ENCODE measurements around the gene MSI1.
"Not testable (repeated sequence)": the region's sequence is repeated elsewhere in the genome, so short reads cannot be mapped to it uniquely, and the experiment has no call there.

The MSI1 gene

DNA sequence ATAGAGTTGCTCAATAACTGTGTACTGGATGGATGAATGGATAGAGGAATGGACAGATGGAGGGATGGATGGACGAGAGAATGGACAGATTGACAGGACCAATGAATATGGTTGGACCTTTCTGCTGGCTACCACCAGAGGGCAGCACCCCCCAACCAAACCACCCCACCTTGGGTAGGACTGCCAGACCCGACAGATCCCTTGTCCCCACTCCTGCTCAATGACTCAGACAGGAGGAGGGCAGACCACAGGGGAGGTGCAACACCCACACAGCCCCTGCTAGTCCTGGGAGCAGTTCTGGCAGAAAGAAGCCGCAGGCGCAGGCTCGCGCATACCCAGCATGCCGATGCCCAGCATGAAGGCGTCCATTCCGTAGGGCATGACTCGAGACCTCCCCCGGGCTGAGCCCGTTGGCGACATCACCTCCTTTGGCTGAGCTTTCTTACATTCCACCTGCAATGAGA, 12.4 kb downstream of the MSI1 start:
- DNase-seq (ENCODE audit: low read depth in 2 of 2): peak; percentile 60 to 78

GRCh38 chr12:120353556-120354317, 15.2 kb downstream of the MSI1 start:
- no peak for DNase-seq (ENCODE audit: low read depth in 2 of 2)

GRCh38 chr12:120353136-120353535, 15.8 kb downstream of the MSI1 start:
- no peak for DNase-seq (ENCODE audit: low read depth in 2 of 2)

GRCh38 chr12:120352117-120352516, 16.8 kb downstream of the MSI1 start:
- DNase-seq (ENCODE audit: low read depth in 2 of 2): no peak

GRCh38 chr12:120350576-120351350, 18.2 kb downstream of the MSI1 start:
- DNase-seq (ENCODE audit: low read depth in 2 of 2): no peak

DNA sequence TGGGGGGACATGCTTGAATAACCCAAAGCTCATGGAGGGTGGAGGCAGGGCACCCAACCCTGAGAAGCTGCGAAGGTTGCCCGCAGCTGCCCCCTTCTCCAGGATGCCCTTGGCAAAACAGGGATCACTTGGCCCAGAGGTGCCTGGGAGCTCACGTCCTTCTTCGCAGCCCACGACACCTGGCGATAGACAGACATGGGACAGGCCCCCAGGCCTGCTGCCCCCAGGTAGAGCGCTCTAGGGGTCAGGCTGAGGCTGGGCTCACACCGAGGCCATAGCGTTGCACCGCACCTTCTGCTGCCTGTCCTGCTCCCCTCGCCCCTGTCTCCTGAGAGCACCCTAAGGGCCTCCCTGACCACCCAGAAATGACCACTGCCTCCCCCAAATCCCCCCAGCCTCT, 21.2 kb downstream of the MSI1 start:
- DNase-seq (ENCODE audit: low read depth in 2 of 2): no peak

- no peak for DNase-seq (ENCODE audit: low read depth in 2 of 2)
Measured at GRCh38 chr12:120346681-120347080, 22.3 kb downstream of the MSI1 start.

GRCh38 chr12:120346031-120346430, 22.9 kb downstream of the MSI1 start:
- DNase-seq (ENCODE audit: low read depth in 2 of 2): no peak

GRCh38 chr12:120343692-120344091, 25.3 kb downstream of the MSI1 start:
- DNase-seq (ENCODE audit: low read depth in 2 of 2): no peak

GRCh38 chr12:120343039-120343537, 25.9 kb downstream of the MSI1 start:
- no peak for DNase-seq (ENCODE audit: low read depth in 2 of 2)

DNA sequence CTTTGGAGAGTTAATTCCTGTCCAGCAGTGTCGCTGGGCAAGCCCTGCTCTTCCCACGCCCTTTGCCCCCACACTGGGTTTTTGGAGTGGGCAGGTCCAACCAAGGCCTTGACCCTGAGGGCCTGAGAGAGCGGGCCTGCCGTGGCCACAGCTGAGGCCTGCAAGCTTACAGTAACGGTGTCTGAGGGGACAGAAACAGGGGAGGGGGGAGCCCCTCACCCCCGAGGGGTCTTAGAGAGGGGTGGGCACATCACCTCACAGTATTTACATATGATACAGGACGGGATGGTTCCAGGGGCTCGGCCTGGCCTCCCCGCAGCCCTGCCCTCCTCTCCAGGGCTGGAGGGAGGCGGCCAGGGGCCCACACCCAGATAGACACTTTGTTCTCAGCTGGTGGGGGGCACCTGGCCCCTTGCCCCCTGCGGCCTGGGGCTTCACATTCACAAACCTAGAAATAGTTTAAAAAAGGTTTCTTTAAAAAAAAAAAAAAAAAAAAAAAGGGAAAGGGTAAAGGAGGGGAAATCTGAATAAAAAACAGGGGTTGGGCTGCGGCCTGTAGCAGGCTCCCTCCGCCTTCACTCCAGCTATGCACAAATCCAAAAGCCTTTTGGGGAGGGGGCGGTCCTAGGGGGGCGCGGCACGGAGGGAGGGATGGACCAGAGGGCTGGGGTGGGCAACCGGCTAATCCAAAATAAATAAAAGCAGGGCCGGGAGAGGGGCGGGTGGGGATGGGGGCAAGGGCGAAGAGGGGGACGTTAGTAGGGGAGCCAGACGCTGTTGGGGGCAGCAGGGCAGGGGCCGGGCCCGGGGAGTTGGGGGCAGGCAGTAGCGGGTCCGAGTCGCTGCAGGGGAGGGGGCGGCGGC, 26.6 kb downstream of the MSI1 start:
- DNase-seq (ENCODE audit: low read depth in 2 of 2): no peak

DNA sequence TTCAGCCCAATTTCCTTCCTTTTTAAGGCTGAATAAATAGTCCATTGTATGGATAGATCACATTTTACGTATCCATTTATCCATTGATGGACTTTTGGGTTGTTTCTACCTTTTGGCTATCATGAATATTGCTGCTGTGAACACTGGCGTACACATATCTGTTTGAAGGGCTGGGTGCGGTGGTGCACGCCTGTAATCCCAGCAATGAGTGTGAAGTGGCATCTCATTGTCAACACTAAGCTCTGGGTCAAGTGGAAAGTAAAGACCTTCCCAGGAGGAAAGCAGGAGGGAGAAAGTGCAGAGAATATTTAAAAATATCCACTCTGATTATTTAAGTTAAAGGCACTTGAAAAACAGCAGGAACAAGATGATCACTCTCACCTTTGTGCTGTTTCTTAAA, 29.7 kb downstream of the MSI1 start:
- DNase-seq (ENCODE audit: low read depth in 2 of 2): no peak

GRCh38 chr12:120337730-120338129, 31.2 kb downstream of the MSI1 start:
- DNase-seq (ENCODE audit: low read depth in 2 of 2): no peak

DNA sequence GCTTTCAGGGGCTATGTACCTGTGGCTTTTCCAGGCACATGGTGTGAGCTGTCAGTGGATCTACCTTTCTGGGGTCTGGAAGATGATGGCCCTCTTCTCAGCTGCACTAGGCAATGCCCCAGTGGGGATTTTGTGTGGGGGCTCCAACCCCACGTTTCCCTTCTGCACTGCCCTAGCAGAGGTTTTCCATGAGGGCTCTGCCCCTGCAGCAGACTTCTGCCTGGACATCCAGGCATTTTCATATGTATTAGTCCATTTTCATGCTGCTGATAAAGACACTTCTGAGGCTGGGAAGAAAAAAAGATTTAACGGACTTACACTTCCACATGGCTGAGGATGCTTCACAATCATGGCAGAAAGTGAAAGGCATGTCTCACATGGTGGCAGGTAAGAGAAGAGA, 32.6 kb downstream of the MSI1 start:
- not testable (repeated sequence) for DNase-seq (ENCODE audit: low read depth in 2 of 2)

DNA sequence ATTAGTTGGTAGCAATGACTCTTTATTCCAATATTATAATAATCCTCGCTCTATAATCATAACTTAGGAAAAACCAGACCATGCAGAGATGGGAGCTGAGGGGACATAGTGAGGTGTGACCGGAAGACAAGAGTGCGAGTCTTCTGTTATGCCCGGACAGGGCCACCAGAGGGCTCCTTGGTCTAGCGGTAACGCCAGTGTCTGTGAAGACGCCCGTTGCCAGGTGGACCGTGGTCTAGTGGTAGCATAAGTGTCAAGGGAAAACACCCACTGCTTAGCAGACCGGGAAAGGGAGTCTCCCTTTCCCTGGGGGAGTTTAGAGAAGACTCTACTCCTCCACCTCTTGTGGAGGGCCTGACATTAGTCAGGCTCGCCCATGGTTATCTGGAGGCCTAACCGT, 33.5 kb downstream of the MSI1 start:
- DNase-seq (ENCODE audit: low read depth in 2 of 2): peak in 1 of 2 experiments; percentile 41

GRCh38 chr12:120332523-120332922, 36.4 kb downstream of the MSI1 start:
- DNase-seq (ENCODE audit: low read depth in 2 of 2): no peak

GRCh38 chr12:120332041-120332440, 36.9 kb downstream of the MSI1 start:
- DNase-seq (ENCODE audit: low read depth in 2 of 2): no peak

GRCh38 chr12:120331390-120331789, 37.6 kb downstream of the MSI1 start:
- no peak for DNase-seq (ENCODE audit: low read depth in 2 of 2)

DNA sequence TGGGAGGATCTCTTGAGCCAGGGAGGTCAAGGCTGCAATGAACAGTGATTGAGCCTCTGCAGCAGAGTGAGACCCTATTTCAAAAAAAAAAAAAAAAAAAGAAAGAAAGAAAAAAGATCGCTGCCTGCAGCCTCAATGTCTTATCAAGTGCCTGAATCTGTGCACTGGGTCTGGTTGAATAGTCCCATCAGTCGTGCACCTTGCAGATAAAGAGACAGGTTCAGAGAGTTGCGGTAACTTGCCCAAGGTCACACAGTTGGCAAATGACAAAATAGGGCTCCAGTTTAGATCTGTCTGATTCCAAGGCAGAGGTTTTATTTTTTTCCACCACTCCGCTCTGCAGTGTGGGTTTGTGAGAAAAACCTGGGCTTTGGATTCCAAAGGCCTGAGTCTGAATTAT, 40.7 kb downstream of the MSI1 start:
- no peak for DNase-seq (ENCODE audit: low read depth in 2 of 2)

GRCh38 chr12:120327593-120327992, 41.4 kb downstream of the MSI1 start, which contains the start of gene PLA2G1B:
TSS of gene PLA2G1B (minus strand) at chr12:120327779. CDS start at chr12:120327753, 26 bp downstream.
- no peak for DNase-seq (ENCODE audit: low read depth in 2 of 2)

GRCh38 chr12:120324841-120325417, 44.0 kb downstream of the MSI1 start:
- DNase-seq (ENCODE audit: low read depth in 2 of 2): no peak

All from stimulated activated CD4-positive, alpha-beta T cell treated with anti-CD3 and anti-CD28 coated beads, Interleukin-12 subunit alpha, Interleukin-12 subunit beta, amount 100 ng/mL, for 24 hours (primary cell).